ENCODE data around the gene CYP4F11.

Gene CYP4F11

DNA sequence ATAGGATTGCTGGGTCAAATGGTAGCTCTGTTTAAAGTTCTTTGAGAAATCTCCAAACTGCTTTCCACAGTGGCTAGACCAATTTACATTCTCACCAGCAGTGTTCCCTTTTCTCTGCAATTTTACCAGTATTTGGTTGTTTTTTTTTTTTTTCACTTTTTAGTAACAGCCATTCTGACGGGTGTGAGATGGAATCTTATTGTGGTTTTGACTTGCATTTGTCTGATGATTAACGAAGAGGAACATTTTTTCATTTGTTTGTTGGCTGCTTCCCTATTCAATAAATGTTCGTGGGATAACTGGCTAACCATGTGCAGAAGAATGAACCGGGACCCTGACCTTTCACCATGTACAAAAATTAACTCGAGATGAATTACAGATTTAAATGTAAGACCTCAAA is 67.7 kb downstream of the CYP4F11 start:
- no peak for TF ChIP-seq EZH2 (IDR thresholded peaks at IDR 0.05; ENCODE audit: borderline replicate concordance, low read depth, low read length, severe bottlenecking)
- TF ChIP-seq, protein P1, sequence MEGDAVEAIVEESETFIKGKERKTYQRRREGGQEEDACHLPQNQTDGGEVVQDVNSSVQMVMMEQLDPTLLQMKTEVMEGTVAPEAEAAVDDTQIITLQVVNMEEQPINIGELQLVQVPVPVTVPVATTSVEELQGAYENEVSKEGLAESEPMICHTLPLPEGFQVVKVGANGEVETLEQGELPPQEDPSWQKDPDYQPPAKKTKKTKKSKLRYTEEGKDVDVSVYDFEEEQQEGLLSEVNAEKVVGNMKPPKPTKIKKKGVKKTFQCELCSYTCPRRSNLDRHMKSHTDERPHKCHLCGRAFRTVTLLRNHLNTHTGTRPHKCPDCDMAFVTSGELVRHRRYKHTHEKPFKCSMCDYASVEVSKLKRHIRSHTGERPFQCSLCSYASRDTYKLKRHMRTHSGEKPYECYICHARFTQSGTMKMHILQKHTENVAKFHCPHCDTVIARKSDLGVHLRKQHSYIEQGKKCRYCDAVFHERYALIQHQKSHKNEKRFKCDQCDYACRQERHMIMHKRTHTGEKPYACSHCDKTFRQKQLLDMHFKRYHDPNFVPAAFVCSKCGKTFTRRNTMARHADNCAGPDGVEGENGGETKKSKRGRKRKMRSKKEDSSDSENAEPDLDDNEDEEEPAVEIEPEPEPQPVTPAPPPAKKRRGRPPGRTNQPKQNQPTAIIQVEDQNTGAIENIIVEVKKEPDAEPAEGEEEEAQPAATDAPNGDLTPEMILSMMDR (IDR thresholded peaks at IDR 0.05; ENCODE audit: borderline replicate concordance, extremely low read depth, low read length, poor library complexity, severe bottlenecking), result no peak
- no peaks in the 10 kb centered on the region for H3K9me3 ChIP-seq (ENCODE audit: insufficient read depth, low read length, severe bottlenecking)
- H3K36me3 ChIP-seq (ENCODE audit: insufficient read depth, low read length), result no peaks in the 10 kb centered on the region
- H3K4me3 ChIP-seq (ENCODE audit: low read depth in 1 of 2, low read length in 2 of 2), result no peak overlapping the region
- H4K20me1 ChIP-seq (ENCODE audit: insufficient read depth, low read length), result no peaks in the 10 kb centered on the region
- no peak overlapping the region for H3K27ac ChIP-seq (ENCODE audit: low read length)
- H3K27me3 ChIP-seq (ENCODE audit: insufficient read depth, low read length, poor library complexity), result peaks cover 6% of the 10 kb centered on the region
- DNase-seq, result no peak
- no peak overlapping the region for H3K9ac ChIP-seq (ENCODE audit: low read depth, low read length)
- no peaks in the 10 kb centered on the region for H3K4me1 ChIP-seq (ENCODE audit: insufficient read depth, low read length)
- H2AFZ ChIP-seq (ENCODE audit: low read depth, low read length), result no peak overlapping the region
- H3K4me2 ChIP-seq (ENCODE audit: insufficient read depth, low read length), result no peak overlapping the region
- H3K79me2 ChIP-seq (ENCODE audit: insufficient read depth, low read length), result no peaks in the 10 kb centered on the region
- no peak for ATAC-seq (ENCODE audit: insufficient read depth, low read depth)

DNA sequence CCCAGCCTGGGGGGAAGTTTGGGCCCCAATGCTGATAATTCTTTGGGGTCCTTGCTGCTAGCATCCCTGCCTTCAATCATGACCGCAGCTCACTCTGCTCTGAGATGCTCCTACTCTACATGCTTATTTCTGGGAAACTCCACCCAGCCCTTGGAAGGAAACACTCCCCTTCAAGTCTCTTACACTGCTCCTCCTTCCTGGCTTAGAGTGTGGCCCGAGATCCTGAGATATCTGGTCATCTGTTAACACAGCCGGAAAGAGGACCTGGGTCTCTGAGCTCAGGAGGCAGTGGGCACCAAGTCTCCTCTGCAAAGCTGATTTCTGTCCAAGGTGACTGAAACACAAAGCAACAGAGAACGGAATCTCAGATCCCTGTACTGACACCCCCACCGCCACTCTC is 69.5 kb downstream of the CYP4F11 start:
- no peak overlapping the region for H3K9ac ChIP-seq (ENCODE audit: low read depth, low read length)
- no peaks in the 10 kb centered on the region for H3K79me2 ChIP-seq (ENCODE audit: insufficient read depth, low read length)
- TF ChIP-seq EZH2 (IDR thresholded peaks at IDR 0.05; ENCODE audit: borderline replicate concordance, low read depth, low read length, severe bottlenecking), result no peak
- TF ChIP-seq, protein P1 (IDR thresholded peaks at IDR 0.05; ENCODE audit: borderline replicate concordance, extremely low read depth, low read length, poor library complexity, severe bottlenecking), result no peak
- H3K4me2 ChIP-seq (ENCODE audit: insufficient read depth, low read length), result no peak overlapping the region
- DNase-seq, result no peak
- no peak overlapping the region for H3K4me3 ChIP-seq (ENCODE audit: low read depth in 1 of 2, low read length in 2 of 2)
- H3K36me3 ChIP-seq (ENCODE audit: insufficient read depth, low read length), result no peaks in the 10 kb centered on the region
- ATAC-seq (ENCODE audit: insufficient read depth, low read depth), result no peak
- H3K9me3 ChIP-seq (ENCODE audit: insufficient read depth, low read length, severe bottlenecking), result no peaks in the 10 kb centered on the region
- H3K27ac ChIP-seq (ENCODE audit: low read length), result no peak overlapping the region
- H3K27me3 ChIP-seq (ENCODE audit: insufficient read depth, low read length, poor library complexity), result peaks cover 6% of the 10 kb centered on the region
- no peaks in the 10 kb centered on the region for H4K20me1 ChIP-seq (ENCODE audit: insufficient read depth, low read length)
- H3K4me1 ChIP-seq (ENCODE audit: insufficient read depth, low read length), result no peaks in the 10 kb centered on the region
- H2AFZ ChIP-seq (ENCODE audit: low read depth, low read length), result no peak overlapping the region

DNA sequence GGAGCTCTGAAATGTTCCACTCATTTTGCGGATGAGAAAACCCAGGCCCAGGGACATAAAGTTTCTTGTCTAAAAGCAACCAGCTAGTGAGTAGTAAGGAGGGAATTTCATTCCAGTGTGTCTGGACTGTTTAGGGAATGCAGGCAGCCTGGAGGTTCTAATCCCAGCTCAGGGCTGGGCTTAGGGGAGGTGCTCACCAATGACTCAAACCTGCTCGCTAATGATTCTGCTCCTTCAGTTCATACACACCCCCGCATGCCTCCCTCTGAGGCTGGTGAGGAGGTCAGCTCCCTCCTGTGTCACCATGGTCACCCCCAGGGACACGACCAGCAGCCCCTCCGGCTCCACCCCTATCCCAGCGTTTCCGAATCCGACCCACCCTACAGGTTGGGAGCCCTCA is 71.1 kb downstream of the CYP4F11 start:
- H3K27ac ChIP-seq (ENCODE audit: low read length), result no peak overlapping the region
- H4K20me1 ChIP-seq (ENCODE audit: insufficient read depth, low read length), result no peaks in the 10 kb centered on the region
- H3K4me3 ChIP-seq (ENCODE audit: low read depth in 1 of 2, low read length in 2 of 2), result no peak overlapping the region
- H3K9ac ChIP-seq (ENCODE audit: low read depth, low read length), result no peak overlapping the region
- no peak for TF ChIP-seq EZH2 (IDR thresholded peaks at IDR 0.05; ENCODE audit: borderline replicate concordance, low read depth, low read length, severe bottlenecking)
- TF ChIP-seq, protein P1 (IDR thresholded peaks at IDR 0.05; ENCODE audit: borderline replicate concordance, extremely low read depth, low read length, poor library complexity, severe bottlenecking), result no peak
- peaks cover 6% of the 10 kb centered on the region for H3K27me3 ChIP-seq (ENCODE audit: insufficient read depth, low read length, poor library complexity)
- H3K79me2 ChIP-seq (ENCODE audit: insufficient read depth, low read length), result no peaks in the 10 kb centered on the region
- H3K9me3 ChIP-seq (ENCODE audit: insufficient read depth, low read length, severe bottlenecking), result no peaks in the 10 kb centered on the region
- ATAC-seq (ENCODE audit: insufficient read depth, low read depth) (no peak), DNase-seq (no peak)
- no peaks in the 10 kb centered on the region for H3K36me3 ChIP-seq (ENCODE audit: insufficient read depth, low read length)
- no peaks in the 10 kb centered on the region for H3K4me1 ChIP-seq (ENCODE audit: insufficient read depth, low read length)
- no peak overlapping the region for H3K4me2 ChIP-seq (ENCODE audit: insufficient read depth, low read length)
- no peak overlapping the region for H2AFZ ChIP-seq (ENCODE audit: low read depth, low read length)

DNA sequence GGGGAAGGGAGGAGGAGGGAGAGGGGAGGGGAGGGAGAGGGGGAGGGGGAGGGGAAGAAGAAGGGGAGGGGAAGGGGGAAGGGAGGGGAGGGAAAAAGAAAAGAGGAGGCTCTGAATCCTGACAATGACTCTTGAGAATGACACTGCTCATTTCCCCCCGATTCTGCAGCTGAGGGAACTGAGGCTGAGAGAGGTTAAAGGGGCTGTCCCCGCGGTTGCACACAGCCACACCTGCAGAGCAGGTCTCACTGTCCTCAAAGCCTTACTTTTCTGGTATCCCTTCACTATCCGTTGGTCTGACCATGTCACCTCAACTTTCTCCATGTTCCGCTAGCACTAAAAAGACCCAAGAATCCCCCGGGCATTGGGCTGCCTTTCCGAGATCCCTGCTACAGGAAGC is 71.9 kb downstream of the CYP4F11 start:
- Histone ChIP-seq H3K4me1 (ENCODE audit: insufficient read depth, low read length) (no peaks in the 10 kb centered on the region), H3K4me2 (ENCODE audit: insufficient read depth, low read length) (no peak overlapping the region), H3K27ac (ENCODE audit: low read length) (no peak overlapping the region), H3K9ac (ENCODE audit: low read depth, low read length) (no peak overlapping the region), H2AFZ (ENCODE audit: low read depth, low read length) (no peak overlapping the region), H3K4me3 (ENCODE audit: low read depth in 1 of 2, low read length in 2 of 2) (no peak overlapping the region), H4K20me1 (ENCODE audit: insufficient read depth, low read length) (no peaks in the 10 kb centered on the region), H3K79me2 (ENCODE audit: insufficient read depth, low read length) (no peaks in the 10 kb centered on the region), H3K9me3 (ENCODE audit: insufficient read depth, low read length, severe bottlenecking) (no peaks in the 10 kb centered on the region), H3K27me3 (ENCODE audit: insufficient read depth, low read length, poor library complexity) (peaks cover 6% of the 10 kb centered on the region), H3K36me3 (ENCODE audit: insufficient read depth, low read length) (no peaks in the 10 kb centered on the region)
- no peak for TF ChIP-seq EZH2 (IDR thresholded peaks at IDR 0.05; ENCODE audit: borderline replicate concordance, low read depth, low read length, severe bottlenecking)
- TF ChIP-seq, protein P1 (IDR thresholded peaks at IDR 0.05; ENCODE audit: borderline replicate concordance, extremely low read depth, low read length, poor library complexity, severe bottlenecking), result no peak
- no peak for DNase-seq
- no peak for ATAC-seq (ENCODE audit: insufficient read depth, low read depth)

Data from DND-41 (cell line).